ENCODE measurements around the gene HBZ. TPM values are rescaled to one million over a fixed set of nuclear protein-coding genes. Genes with fewer than 3 reads are reported as not detected.

The HBZ gene
- total and polyA plus RNA-seq, 2 of the 13 experiments (the other 11 are each of a cell fraction or from before 2014, with no cell fraction given) = 0.21 TPM; not detected in 1

- TF ChIP-seq REST (IDR thresholded peaks at IDR 0.05; ENCODE audit: borderline replicate concordance in 1 of 2, low read depth in 1 of 2, low read length in 2 of 2) = peak; percentile 48 to 90
- peak; percentile 58; the same call in 1 of the 2 replicates for TF ChIP-seq MXD4 (CRISPR knock-in tag; IDR thresholded peaks at IDR 0.05)
- TF ChIP-seq ARID5B (CRISPR knock-in tag; IDR thresholded peaks at IDR 0.05) = peak; percentile 42; the same call in 1 of the 2 replicates
- TF ChIP-seq HMGXB3 (CRISPR knock-in tag; IDR thresholded peaks at IDR 0.05; ENCODE audit: borderline replicate concordance) = peak; percentile 74
- peak; percentile 71; the same call in 1 of the 2 replicates for TF ChIP-seq KLF6 (CRISPR knock-in tag; IDR thresholded peaks at IDR 0.05)
Observed at GRCh38 chr16:170088-170507, 17.7 kb downstream of the HBZ start (continued).
